ENCODE data around the gene ANP32E.

GRCh38 chr1:150168960-150169601, 66.8 kb downstream of the ANP32E start:
- TF ChIP-seq CTCF (conservative IDR thresholded peaks at IDR 0.05) (peak; percentile 86), ZFX (IDR thresholded peaks at IDR 0.05) (no peak)

All from C4-2B (cell line).